GM12801 (cell line): ENCODE results near the gene SPON2.

ENCODE experiments used
- TF ChIP-seq, protein P1 (sequence below): IDR thresholded peaks from one replicate; pipeline ENCODE4 v1.5.1; 2011; ENCODE audit warnings: control low read depth; ENCODE audit not compliant: insufficient read length; ENCODE audit errors: extremely low read depth

The SPON2 gene

GRCh38 chr4:1207157-1207470 is 34.7 kb upstream of the SPON2 start:
- TF ChIP-seq, protein P1, sequence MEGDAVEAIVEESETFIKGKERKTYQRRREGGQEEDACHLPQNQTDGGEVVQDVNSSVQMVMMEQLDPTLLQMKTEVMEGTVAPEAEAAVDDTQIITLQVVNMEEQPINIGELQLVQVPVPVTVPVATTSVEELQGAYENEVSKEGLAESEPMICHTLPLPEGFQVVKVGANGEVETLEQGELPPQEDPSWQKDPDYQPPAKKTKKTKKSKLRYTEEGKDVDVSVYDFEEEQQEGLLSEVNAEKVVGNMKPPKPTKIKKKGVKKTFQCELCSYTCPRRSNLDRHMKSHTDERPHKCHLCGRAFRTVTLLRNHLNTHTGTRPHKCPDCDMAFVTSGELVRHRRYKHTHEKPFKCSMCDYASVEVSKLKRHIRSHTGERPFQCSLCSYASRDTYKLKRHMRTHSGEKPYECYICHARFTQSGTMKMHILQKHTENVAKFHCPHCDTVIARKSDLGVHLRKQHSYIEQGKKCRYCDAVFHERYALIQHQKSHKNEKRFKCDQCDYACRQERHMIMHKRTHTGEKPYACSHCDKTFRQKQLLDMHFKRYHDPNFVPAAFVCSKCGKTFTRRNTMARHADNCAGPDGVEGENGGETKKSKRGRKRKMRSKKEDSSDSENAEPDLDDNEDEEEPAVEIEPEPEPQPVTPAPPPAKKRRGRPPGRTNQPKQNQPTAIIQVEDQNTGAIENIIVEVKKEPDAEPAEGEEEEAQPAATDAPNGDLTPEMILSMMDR = no peak

DNA sequence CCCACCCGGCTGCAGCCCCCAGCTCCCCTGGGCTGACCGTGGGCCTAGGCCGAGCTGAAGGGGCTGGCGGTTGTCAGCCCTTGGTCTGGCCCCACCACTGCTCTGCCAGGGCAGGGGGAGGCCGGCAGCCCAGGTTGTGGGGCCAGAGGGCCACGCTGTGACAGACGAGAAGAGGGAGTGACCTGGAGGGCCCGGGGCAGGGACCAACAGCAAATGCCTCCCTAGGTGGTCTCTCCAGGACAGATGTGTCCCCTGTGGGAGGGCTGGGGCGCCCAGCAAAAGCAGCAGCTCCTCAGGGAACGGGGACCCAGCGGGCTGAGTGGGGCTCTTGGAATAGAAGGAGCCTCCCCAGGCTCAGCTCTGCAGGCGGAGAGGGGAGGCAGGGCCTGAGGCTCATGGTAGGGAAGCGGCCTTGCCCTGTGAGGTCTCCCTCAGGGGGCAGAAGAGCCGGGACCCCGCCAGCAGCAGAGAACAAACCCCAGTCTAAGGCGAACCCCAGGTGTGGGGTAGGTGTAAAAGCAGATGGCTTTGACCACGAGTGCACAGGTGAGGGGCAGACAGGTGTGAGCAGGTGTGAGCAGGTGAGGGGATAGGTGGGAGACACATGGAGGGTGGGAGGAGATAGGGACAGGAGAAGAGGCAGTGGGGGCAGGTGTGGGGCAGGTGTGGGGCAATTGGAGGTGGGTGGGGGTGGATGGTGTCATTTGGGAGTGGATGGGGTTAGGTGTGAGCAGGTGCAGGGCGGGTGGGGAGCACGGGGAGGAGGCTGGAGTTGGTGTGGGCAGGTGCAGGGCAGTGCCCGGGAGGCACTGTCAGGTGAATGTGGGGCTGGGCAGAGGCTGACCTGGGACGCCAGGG is 34.1 kb upstream of the SPON2 start:
- TF ChIP-seq, protein P1 = no peak

DNA sequence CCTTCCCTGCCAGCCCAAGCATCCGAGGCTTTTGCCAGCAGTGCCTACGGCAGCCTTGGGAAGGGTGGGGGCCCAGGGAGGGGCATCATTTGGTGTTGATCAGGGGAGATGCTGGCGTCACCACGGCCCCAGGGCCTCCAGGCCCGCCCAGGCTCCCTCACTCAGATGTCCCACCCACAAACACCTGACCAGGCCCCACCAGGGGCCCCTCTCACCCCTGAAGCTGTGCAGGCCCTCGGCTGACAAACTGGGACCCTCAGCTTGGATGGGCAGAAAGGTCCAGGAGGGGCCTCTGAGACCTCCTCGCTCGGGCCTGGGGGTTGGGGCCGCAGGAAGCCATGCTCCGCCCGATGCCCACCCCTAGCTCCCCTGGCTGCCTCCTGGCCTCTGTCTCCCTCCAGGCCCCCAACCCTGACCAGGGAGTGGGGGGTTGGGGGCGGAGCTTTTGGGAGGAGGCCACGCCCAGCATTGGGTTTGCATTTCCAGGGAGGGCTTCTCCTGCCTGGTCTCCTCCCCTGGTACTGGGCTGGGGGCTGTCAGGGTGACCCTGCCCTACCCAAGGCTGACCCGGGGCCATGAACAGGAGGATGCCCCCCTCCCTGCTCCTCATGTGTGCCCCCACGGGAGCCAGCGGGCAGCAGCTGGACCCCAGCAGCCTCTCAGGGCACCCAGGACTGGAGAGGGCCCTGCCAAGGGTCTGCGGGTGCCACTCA is 33.4 kb upstream of the SPON2 start:
- TF ChIP-seq, protein P1 = no peak

GRCh38 chr4:1204828-1205585 is 32.6 kb upstream of the SPON2 start:
- TF ChIP-seq, protein P1 = no peak

DNA sequence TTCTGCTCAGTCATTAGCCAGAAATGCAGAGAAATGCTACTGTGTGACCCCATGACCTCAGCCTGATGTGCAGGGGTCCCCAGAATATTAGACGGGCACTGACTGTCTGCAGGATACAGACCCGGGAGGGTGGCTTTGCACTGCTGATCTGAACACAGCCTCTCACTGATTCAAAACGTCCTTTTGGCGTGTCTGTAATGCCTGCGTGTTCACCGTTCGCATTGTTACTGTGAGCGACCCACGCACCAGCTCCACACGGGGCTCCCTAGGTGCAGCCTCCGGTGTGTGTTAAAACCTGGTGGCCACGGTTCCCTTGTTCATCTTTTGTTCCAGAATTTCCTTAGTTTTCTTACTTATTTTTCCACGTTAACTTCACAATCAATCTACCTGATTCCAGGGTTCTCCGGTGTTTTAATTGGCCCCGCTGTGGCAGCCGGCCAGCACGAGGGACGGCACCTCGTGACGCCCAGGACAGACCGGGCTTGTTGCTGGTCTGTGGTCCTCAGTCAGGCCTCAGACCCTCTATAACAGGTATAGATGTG is 32.0 kb upstream of the SPON2 start:
- TF ChIP-seq, protein P1 = no peak

DNA sequence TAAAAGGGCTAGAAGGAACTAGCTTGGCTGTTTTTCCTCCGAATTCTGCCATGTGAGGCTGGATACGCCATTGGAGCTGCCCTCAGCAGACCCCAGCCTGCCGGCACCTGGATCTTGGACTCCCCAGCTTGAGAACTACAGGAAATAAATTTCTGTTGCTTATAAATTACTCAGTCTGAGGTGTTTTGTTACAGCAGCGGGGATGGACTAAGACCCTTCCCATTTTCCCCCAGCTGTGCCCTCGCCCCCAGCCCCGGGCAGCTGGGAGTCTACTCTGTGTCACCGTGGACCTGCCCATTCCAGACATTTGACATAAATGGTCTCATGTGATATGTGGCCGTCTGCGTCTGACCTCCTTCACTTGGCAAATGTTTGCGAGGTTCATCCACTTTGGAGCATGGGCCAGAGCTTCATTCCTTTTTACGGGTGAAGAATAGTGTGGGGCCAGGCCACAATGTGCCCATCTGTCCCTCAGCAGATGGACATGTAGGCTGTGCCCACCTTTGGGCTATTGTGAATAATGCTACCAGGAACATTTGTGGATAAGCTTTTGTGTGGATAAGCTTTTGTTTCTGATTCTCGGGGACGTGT is 30.7 kb upstream of the SPON2 start:
- TF ChIP-seq, protein P1 = no peak
